HepG2 (cell line): ENCODE measurements around the gene PLPPR3. TPM values are rescaled to one million over a fixed set of nuclear protein-coding genes. Genes with fewer than 3 reads are reported as not detected.

Source experiments
- ARID4A ChIP-seq: sonication (generic); formaldehyde crosslinking; IDR thresholded peaks from 2 replicates; pipeline ENCODE4 v1.5.0; 2020; ENCODE audit warnings: mild to moderate bottlenecking, missing genetic modification reagents, borderline replicate concordance
- CAMTA2 ChIP-seq: sonication (generic); formaldehyde crosslinking; IDR thresholded peaks from 2 replicates; pipeline ENCODE4 v1.4.0; 2020; ENCODE audit warnings: mild to moderate bottlenecking, missing genetic modification reagents, borderline replicate concordance
- EZH2 ChIP-seq: conservative IDR thresholded peaks from 2 replicates; pipeline ENCODE4 v1.6.1; 2012; ENCODE audit warnings: mild to moderate bottlenecking, low read depth, low read length, moderate library complexity
- GATAD1 ChIP-seq: IDR thresholded peaks from 2 replicates; pipeline ENCODE4 v1.6.1; 2016; ENCODE audit warnings: missing genetic modification reagents, missing compliant biosample characterization
- HES4 ChIP-seq: sonication (generic); formaldehyde crosslinking; IDR thresholded peaks from 2 replicates; pipeline ENCODE4 v1.9.0; 2021; ENCODE audit warnings: mild to moderate bottlenecking, missing genetic modification reagents, borderline replicate concordance
- MBD4 ChIP-seq: IDR thresholded peaks from 2 replicates; pipeline ENCODE4 v1.6.1; 2012; ENCODE audit warnings: low read length, inconsistent platforms, borderline replicate concordance
- XBP1 ChIP-seq: sonication (generic); formaldehyde crosslinking; IDR thresholded peaks from 2 replicates; pipeline ENCODE4 v1.5.0; 2020; ENCODE audit warnings: missing genetic modification reagents
- ZBTB10 ChIP-seq: sonication (generic); formaldehyde crosslinking; IDR thresholded peaks from 2 replicates; pipeline ENCODE4 v1.4.0; 2020; ENCODE audit warnings: missing genetic modification reagents, borderline replicate concordance
- ZNF331 ChIP-seq: sonication (generic); formaldehyde crosslinking; IDR thresholded peaks from 2 replicates; pipeline ENCODE4 v1.4.0; 2020; ENCODE audit warnings: missing genetic modification reagents
- ZNF510 ChIP-seq: sonication (generic); formaldehyde crosslinking; IDR thresholded peaks from 2 replicates; pipeline ENCODE4 v1.4.0; 2020; ENCODE audit warnings: low read depth, mild to moderate bottlenecking, missing genetic modification reagents
- ZNF556 ChIP-seq: sonication (generic); formaldehyde crosslinking; IDR thresholded peaks from 2 replicates; pipeline ENCODE4 v1.4.0; 2020; ENCODE audit warnings: mild to moderate bottlenecking, missing genetic modification reagents, borderline replicate concordance
- ZNF777 ChIP-seq: sonication (generic); formaldehyde crosslinking; IDR thresholded peaks from 2 replicates; pipeline ENCODE4 v1.4.0; 2020; ENCODE audit warnings: missing genetic modification reagents
- ZSCAN31 ChIP-seq: sonication (generic); formaldehyde crosslinking; IDR thresholded peaks from 2 replicates; pipeline ENCODE4 v1.5.0; 2020; ENCODE audit warnings: low read depth, mild to moderate bottlenecking, missing genetic modification reagents
- polyA plus RNA-seq, 8 experiments: library from polyadenylated mRNA; depleted of rRNA in 3 of 8; stranded (reverse) in 7 of 8; unstranded in 1 of 8; fragments of >200 nt; fragmentation: Illumina TruSeq in 4 of 8; extraction: Trizol in 4 of 8; gene quantifications; 2 replicates each; pipeline versions ENCODE4 v1.2.1 to v1.2.3, GENCODE V29; 2011 to 2016; ENCODE audit warnings: low read depth in 4 of 8, missing spikeins in 1 of 8, mixed read lengths in 1 of 8; ENCODE audit not compliant: insufficient read depth in 1 of 8
- total RNA-seq, 5 experiments: library from RNA; depleted of rRNA; stranded (reverse); fragments of >200 nt; fragmentation: Illumina TruSeq; extraction: Trizol; gene quantifications; 2 replicates each; pipeline ENCODE4 v1.2.3, GENCODE V29; 2016; ENCODE audit warnings: low read depth in 1 of 5
- TF ChIP-seq, protein P1 (sequence below): sonication (generic); formaldehyde crosslinking; conservative IDR thresholded peaks from 2 replicates; pipeline ENCODE4 v1.4.0; 2020; ENCODE audit warnings: missing genetic modification reagents
- TF ChIP-seq, protein P2 (sequence below): sonication (generic); formaldehyde crosslinking; IDR thresholded peaks from 2 replicates; pipeline ENCODE4; 2020; ENCODE audit warnings: missing genetic modification reagents, mild to moderate bottlenecking, borderline replicate concordance

PLPPR3 gene
- total and polyA plus RNA-seq, 2 of the 13 experiments (the other 11 are each of a cell fraction or from before 2014, with no cell fraction given) = 0.07 to 0.16 TPM

GRCh38 chr19:778910-779653 lies 42.7 kb downstream of the PLPPR3 start (continued):
- TF ChIP-seq XBP1 (CRISPR knock-in tag) (no peak), MBD4 (no peak), ARID4A (peak; percentile 74; the same call in 1 of the 2 replicates), ZNF331 (CRISPR knock-in tag) (peak; percentile 85; the same call in 1 of the 2 replicates), ZNF510 (CRISPR knock-in tag) (no peak), EZH2 (no peak), ZNF777 (CRISPR knock-in tag) (peak; percentile 76), ZSCAN31 (CRISPR knock-in tag) (no peak), ZNF556 (CRISPR knock-in tag) (0 out of 2 replicates have a peak, but pooled peaks have one; percentile 36), GATAD1 (CRISPR knock-in tag) (peak; percentile 66), ZBTB10 (CRISPR knock-in tag) (no peak), CAMTA2 (CRISPR knock-in tag) (no peak), HES4 (no peak)
- TF ChIP-seq, protein P1, sequence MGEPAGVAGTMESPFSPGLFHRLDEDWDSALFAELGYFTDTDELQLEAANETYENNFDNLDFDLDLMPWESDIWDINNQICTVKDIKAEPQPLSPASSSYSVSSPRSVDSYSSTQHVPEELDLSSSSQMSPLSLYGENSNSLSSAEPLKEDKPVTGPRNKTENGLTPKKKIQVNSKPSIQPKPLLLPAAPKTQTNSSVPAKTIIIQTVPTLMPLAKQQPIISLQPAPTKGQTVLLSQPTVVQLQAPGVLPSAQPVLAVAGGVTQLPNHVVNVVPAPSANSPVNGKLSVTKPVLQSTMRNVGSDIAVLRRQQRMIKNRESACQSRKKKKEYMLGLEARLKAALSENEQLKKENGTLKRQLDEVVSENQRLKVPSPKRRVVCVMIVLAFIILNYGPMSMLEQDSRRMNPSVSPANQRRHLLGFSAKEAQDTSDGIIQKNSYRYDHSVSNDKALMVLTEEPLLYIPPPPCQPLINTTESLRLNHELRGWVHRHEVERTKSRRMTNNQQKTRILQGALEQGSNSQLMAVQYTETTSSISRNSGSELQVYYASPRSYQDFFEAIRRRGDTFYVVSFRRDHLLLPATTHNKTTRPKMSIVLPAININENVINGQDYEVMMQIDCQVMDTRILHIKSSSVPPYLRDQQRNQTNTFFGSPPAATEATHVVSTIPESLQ (CRISPR knock-in tag) = peak; percentile 82; the same call in 1 of the 2 replicates
- TF ChIP-seq, protein P2, sequence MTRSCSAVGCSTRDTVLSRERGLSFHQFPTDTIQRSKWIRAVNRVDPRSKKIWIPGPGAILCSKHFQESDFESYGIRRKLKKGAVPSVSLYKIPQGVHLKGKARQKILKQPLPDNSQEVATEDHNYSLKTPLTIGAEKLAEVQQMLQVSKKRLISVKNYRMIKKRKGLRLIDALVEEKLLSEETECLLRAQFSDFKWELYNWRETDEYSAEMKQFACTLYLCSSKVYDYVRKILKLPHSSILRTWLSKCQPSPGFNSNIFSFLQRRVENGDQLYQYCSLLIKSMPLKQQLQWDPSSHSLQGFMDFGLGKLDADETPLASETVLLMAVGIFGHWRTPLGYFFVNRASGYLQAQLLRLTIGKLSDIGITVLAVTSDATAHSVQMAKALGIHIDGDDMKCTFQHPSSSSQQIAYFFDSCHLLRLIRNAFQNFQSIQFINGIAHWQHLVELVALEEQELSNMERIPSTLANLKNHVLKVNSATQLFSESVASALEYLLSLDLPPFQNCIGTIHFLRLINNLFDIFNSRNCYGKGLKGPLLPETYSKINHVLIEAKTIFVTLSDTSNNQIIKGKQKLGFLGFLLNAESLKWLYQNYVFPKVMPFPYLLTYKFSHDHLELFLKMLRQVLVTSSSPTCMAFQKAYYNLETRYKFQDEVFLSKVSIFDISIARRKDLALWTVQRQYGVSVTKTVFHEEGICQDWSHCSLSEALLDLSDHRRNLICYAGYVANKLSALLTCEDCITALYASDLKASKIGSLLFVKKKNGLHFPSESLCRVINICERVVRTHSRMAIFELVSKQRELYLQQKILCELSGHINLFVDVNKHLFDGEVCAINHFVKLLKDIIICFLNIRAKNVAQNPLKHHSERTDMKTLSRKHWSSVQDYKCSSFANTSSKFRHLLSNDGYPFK (CRISPR knock-in tag) = no peak
